Liver (tissue), 3 donors: ENCODE measurements around the gene VIM.

Experiments
- CTCF ChIP-seq: fragments of 150-350 bp; IDR thresholded peaks from 2 replicates; pipeline ENCODE4 v1.5.1; 2017; ENCODE audit warnings: improper control_type of control experiment, low read depth, low read length; ENCODE audit not compliant: missing input control
- RAD21 ChIP-seq, 2 donors: IDR thresholded peaks; 2 replicates each; pipeline ENCODE4 v1.6.1; 2016; ENCODE audit warnings: antibody characterized with exemption in 2 of 2, mild to moderate bottlenecking in 2 of 2
- REST ChIP-seq: IDR thresholded peaks from 2 replicates; pipeline ENCODE4 v1.6.1; 2016; ENCODE audit warnings: antibody characterized with exemption, mild to moderate bottlenecking
- SP1 ChIP-seq: IDR thresholded peaks from 2 replicates; pipeline ENCODE4 v1.6.1; 2018; ENCODE audit warnings: antibody characterized with exemption, mild to moderate bottlenecking
- TAF1 ChIP-seq: conservative IDR thresholded peaks from 2 replicates; pipeline ENCODE4 v1.6.1; 2016; ENCODE audit warnings: antibody characterized with exemption, mild to moderate bottlenecking
- YY1 ChIP-seq: IDR thresholded peaks from 2 replicates; pipeline ENCODE4 v1.6.1; 2016; ENCODE audit warnings: antibody characterized with exemption, mild to moderate bottlenecking
- TF ChIP-seq, protein P1 (sequence below): IDR thresholded peaks from 2 replicates; pipeline ENCODE4 v1.6.1; 2016; ENCODE audit warnings: antibody characterized with exemption
- TF ChIP-seq, protein P2 (sequence below): IDR thresholded peaks from 2 replicates; pipeline ENCODE4 v1.6.1; 2016; ENCODE audit warnings: antibody characterized with exemption
- TF ChIP-seq, protein P3 (sequence below): IDR thresholded peaks from 2 replicates; pipeline ENCODE4 v1.6.1; 2016; ENCODE audit warnings: antibody characterized with exemption
- donor health status: healthy.
- donor health status: healthy.

DNA sequence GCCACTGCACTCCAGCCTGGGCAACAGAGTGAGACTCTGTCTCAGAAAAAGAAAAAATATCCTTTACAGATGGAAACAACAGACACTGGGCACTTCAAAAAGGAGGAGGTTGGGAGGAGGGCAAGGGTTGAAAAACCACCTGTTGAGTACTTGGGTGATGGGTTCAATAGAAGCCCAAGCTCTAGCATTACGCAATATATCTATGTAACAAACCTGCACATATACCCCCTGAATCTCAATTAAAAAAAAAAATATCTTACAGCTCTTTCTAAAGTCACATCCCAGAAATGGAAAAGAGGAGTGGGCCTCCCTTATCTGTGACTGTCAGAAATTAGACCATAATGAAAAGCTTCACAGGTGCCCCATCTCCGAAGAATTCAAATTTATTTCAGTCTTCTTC lies 12.1 kb downstream of the VIM start:
- no peak for TF ChIP-seq TAF1
- TF ChIP-seq CTCF: no peak
- no peak for TF ChIP-seq REST
- TF ChIP-seq SP1: no peak
- no peak for TF ChIP-seq YY1
- TF ChIP-seq, protein P1, sequence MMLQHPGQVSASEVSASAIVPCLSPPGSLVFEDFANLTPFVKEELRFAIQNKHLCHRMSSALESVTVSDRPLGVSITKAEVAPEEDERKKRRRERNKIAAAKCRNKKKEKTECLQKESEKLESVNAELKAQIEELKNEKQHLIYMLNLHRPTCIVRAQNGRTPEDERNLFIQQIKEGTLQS: no peak
- TF ChIP-seq RAD21 (IDR thresholded peaks at IDR 0.05): no peak
- TF ChIP-seq, protein P2, sequence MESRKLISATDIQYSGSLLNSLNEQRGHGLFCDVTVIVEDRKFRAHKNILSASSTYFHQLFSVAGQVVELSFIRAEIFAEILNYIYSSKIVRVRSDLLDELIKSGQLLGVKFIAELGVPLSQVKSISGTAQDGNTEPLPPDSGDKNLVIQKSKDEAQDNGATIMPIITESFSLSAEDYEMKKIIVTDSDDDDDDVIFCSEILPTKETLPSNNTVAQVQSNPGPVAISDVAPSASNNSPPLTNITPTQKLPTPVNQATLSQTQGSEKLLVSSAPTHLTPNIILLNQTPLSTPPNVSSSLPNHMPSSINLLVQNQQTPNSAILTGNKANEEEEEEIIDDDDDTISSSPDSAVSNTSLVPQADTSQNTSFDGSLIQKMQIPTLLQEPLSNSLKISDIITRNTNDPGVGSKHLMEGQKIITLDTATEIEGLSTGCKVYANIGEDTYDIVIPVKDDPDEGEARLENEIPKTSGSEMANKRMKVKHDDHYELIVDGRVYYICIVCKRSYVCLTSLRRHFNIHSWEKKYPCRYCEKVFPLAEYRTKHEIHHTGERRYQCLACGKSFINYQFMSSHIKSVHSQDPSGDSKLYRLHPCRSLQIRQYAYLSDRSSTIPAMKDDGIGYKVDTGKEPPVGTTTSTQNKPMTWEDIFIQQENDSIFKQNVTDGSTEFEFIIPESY: no peak
- TF ChIP-seq, protein P3, sequence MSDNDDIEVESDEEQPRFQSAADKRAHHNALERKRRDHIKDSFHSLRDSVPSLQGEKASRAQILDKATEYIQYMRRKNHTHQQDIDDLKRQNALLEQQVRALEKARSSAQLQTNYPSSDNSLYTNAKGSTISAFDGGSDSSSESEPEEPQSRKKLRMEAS: no peak
